HepG2 (cell line): ENCODE data around the gene ELP5. TPM values are rescaled to one million over a fixed set of nuclear protein-coding genes. Genes with fewer than 3 reads are reported as not detected.

Source experiments
- BRCA1 ChIP-seq: sonication (generic); formaldehyde crosslinking; IDR thresholded peaks from 2 replicates; pipeline ENCODE4 v1.4.0; 2020; ENCODE audit warnings: missing genetic modification reagents
- CENPX ChIP-seq: sonication (generic); formaldehyde crosslinking; IDR thresholded peaks from 2 replicates; pipeline ENCODE4 v1.9.0; 2021; ENCODE audit warnings: mild to moderate bottlenecking, missing genetic modification reagents, moderate library complexity
- HNRNPL ChIP-seq: fragments of 200-400 bp; formaldehyde crosslinking; IDR thresholded peaks from 2 replicates; pipeline ENCODE4 v1.6.1; 2017; ENCODE audit warnings: mild to moderate bottlenecking, low read depth, low read length
- SP4 ChIP-seq: sonication (generic); formaldehyde crosslinking; IDR thresholded peaks from 2 replicates; pipeline ENCODE4 v1.8.1; 2023; ENCODE audit warnings: mild to moderate bottlenecking, missing genetic modification reagents
- SRF ChIP-seq: IDR thresholded peaks from 2 replicates; pipeline ENCODE4 v1.6.1; 2011; ENCODE audit warnings: mild to moderate bottlenecking, low read depth, low read length, moderate library complexity
- polyA plus RNA-seq, 8 experiments: library from polyadenylated mRNA; depleted of rRNA in 3 of 8; stranded (reverse) in 7 of 8; unstranded in 1 of 8; fragments of >200 nt; fragmentation: Illumina TruSeq in 4 of 8; extraction: Trizol in 4 of 8; gene quantifications; 2 replicates each; pipeline versions ENCODE4 v1.2.1 to v1.2.3, GENCODE V29; 2011 to 2016; ENCODE audit warnings: low read depth in 4 of 8, missing spikeins in 1 of 8, mixed read lengths in 1 of 8; ENCODE audit not compliant: insufficient read depth in 1 of 8
- total RNA-seq, 5 experiments: library from RNA; depleted of rRNA; stranded (reverse); fragments of >200 nt; fragmentation: Illumina TruSeq; extraction: Trizol; gene quantifications; 2 replicates each; pipeline ENCODE4 v1.2.3, GENCODE V29; 2016; ENCODE audit warnings: low read depth in 1 of 5
- TF ChIP-seq, protein P1 (sequence below): sonication (generic); formaldehyde crosslinking; IDR thresholded peaks from 2 replicates; pipeline ENCODE4 v1.4.0; 2020; ENCODE audit warnings: mild to moderate bottlenecking, missing genetic modification reagents
- TF ChIP-seq, protein P2 (sequence below): sonication (generic); formaldehyde crosslinking; IDR thresholded peaks from 2 replicates; pipeline ENCODE4 v1.4.0; 2020; ENCODE audit warnings: missing genetic modification reagents, mild to moderate bottlenecking, borderline replicate concordance
- TF ChIP-seq, protein P3 (sequence below): sonication (generic); formaldehyde crosslinking; IDR thresholded peaks from 2 replicates; pipeline ENCODE4 v1.4.0; 2020; ENCODE audit warnings: mild to moderate bottlenecking, missing genetic modification reagents
- TF ChIP-seq, protein P4 (sequence below): sonication (generic); formaldehyde crosslinking; IDR thresholded peaks from 2 replicates; pipeline ENCODE4 v1.4.0; 2020; ENCODE audit warnings: mild to moderate bottlenecking, missing genetic modification reagents, borderline replicate concordance
- TF ChIP-seq, protein P5 (sequence below): sonication (generic); formaldehyde crosslinking; IDR thresholded peaks from 2 replicates; pipeline ENCODE4 v1.8.1; 2023; ENCODE audit warnings: mild to moderate bottlenecking, inconsistent platforms, moderate library complexity, missing genetic modification reagents, borderline replicate concordance

The ELP5 gene
- total and polyA plus RNA-seq, 2 of the 13 experiments (the other 11 are each of a cell fraction or from before 2014, with no cell fraction given): 67.6 to 69.8 TPM

DNA sequence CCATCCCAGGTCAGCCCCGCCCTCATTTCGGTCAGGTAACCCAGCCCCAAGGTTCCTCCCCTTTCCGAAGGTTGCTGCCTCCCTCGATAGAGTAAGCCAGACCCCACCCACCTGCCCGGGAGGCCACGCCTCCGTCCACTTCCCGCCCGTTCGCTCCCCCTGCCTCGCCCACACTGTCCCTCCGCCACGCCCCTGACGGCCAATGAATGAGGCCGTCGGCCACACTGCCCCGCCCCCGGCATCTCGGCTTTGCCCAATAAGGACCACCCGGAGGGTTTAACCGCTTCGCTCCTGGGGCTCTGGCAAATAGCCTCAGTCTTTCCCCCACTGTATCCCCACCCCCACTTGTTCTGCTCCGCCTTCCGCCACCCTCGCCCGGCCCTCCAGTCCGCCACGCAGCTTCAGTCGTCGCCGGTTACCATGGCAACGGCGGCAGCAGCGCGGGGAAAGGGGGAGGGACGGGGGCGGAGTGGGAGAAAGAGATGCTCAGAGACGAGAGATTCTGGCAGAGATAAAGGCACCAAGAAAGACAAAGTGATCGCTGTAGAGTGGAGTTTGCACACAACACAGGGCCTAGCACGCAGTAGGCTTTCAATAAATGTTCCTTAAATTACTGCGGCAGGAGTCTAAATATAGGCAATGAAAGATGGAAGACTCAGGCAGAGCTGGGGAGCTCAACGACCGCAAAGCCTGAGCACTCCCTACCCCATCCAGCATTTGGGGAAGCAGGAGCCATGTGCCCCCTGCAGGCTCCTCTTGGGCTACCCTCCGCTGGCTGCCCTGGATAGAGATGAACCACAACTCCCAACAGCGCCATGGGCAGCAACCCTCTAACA lies 37.5 kb upstream of the ELP5 start (continued):
- TF ChIP-seq, protein P1, sequence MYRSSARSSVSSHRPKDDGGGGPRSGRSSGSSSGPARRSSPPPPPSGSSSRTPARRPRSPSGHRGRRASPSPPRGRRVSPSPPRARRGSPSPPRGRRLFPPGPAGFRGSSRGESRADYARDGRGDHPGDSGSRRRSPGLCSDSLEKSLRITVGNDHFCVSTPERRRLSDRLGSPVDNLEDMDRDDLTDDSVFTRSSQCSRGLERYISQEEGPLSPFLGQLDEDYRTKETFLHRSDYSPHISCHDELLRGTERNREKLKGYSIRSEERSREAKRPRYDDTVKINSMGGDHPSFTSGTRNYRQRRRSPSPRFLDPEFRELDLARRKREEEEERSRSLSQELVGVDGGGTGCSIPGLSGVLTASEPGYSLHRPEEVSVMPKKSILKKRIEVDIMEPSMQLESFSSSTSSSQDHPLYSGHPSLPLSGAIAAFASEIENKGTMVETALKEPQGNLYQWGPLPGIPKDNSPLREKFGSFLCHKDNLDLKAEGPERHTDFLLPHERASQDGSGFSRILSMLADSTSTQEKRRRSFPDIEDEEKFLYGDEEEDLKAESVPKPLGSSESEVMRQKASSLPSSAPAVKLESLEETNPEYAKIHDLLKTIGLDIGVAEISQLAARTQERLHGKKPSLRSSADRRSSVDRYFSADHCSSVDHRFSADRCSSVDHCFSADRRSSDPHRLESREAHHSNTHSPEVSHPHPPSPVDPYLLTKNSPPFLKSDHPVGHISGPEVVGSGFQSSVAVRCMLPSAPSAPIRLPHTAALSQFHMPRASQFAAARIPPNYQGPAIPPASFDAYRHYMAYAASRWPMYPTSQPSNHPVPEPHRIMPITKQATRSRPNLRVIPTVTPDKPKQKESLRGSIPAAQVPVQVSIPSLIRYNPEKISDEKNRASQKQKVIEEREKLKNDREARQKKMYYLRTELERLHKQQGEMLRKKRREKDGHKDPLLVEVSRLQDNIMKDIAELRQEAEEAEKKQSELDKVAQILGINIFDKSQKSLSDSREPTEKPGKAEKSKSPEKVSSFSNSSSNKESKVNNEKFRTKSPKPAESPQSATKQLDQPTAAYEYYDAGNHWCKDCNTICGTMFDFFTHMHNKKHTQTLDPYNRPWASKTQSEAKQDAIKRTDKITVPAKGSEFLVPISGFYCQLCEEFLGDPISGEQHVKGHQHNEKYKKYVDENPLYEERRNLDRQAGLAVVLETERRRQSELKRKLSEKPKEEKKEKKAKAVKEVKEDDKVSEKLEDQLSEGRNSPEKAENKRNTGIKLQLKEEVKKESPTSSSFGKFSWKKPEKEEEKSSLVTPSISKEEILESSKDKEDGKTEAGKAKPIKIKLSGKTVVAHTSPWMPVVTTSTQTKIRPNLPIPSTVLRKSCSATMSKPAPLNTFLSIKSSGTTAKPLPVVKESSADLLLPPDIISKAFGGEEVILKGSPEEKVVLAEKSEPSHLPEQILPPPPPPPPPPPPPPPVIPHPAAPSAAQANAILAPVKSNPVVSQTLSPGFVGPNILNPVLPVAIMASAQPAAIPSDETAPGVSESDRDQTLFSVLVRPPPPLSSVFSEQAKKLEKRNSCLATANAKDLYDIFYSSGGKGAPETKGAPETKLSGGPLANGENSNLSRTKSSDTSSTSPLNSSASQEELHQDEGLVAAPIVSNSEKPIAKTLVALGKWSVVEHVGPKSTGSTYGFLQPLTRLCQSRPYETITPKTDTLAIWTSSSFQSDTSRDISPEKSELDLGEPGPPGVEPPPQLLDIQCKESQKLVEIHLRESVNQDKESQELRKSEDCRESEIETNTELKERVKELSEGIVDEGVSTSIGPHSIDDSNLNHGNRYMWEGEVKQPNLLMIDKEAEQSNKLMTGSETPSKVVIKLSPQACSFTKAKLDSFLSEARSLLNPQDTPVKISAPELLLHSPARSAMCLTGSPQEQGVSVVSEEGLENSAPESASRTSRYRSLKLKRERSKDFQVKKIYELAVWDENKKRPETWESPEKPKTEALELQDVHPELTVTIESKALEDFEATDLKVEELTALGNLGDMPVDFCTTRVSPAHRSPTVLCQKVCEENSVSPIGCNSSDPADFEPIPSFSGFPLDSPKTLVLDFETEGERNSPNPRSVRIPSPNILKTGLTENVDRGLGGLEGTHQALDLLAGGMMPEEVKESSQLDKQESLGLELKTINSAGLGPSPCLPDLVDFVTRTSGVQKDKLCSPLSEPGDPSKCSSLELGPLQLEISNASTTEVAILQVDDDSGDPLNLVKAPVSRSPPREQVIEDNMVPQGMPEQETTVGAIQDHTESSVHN: no peak
- no peak for TF ChIP-seq CENPX (CRISPR knock-in tag)
- TF ChIP-seq, protein P2, sequence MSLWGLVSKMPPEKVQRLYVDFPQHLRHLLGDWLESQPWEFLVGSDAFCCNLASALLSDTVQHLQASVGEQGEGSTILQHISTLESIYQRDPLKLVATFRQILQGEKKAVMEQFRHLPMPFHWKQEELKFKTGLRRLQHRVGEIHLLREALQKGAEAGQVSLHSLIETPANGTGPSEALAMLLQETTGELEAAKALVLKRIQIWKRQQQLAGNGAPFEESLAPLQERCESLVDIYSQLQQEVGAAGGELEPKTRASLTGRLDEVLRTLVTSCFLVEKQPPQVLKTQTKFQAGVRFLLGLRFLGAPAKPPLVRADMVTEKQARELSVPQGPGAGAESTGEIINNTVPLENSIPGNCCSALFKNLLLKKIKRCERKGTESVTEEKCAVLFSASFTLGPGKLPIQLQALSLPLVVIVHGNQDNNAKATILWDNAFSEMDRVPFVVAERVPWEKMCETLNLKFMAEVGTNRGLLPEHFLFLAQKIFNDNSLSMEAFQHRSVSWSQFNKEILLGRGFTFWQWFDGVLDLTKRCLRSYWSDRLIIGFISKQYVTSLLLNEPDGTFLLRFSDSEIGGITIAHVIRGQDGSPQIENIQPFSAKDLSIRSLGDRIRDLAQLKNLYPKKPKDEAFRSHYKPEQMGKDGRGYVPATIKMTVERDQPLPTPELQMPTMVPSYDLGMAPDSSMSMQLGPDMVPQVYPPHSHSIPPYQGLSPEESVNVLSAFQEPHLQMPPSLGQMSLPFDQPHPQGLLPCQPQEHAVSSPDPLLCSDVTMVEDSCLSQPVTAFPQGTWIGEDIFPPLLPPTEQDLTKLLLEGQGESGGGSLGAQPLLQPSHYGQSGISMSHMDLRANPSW (CRISPR knock-in tag): no peak
- no peak for TF ChIP-seq BRCA1 (CRISPR knock-in tag)
- peak; percentile 59 for TF ChIP-seq SRF
- TF ChIP-seq, protein P3, sequence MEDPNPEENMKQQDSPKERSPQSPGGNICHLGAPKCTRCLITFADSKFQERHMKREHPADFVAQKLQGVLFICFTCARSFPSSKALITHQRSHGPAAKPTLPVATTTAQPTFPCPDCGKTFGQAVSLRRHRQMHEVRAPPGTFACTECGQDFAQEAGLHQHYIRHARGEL (CRISPR knock-in tag): no peak
- TF ChIP-seq, protein P4, sequence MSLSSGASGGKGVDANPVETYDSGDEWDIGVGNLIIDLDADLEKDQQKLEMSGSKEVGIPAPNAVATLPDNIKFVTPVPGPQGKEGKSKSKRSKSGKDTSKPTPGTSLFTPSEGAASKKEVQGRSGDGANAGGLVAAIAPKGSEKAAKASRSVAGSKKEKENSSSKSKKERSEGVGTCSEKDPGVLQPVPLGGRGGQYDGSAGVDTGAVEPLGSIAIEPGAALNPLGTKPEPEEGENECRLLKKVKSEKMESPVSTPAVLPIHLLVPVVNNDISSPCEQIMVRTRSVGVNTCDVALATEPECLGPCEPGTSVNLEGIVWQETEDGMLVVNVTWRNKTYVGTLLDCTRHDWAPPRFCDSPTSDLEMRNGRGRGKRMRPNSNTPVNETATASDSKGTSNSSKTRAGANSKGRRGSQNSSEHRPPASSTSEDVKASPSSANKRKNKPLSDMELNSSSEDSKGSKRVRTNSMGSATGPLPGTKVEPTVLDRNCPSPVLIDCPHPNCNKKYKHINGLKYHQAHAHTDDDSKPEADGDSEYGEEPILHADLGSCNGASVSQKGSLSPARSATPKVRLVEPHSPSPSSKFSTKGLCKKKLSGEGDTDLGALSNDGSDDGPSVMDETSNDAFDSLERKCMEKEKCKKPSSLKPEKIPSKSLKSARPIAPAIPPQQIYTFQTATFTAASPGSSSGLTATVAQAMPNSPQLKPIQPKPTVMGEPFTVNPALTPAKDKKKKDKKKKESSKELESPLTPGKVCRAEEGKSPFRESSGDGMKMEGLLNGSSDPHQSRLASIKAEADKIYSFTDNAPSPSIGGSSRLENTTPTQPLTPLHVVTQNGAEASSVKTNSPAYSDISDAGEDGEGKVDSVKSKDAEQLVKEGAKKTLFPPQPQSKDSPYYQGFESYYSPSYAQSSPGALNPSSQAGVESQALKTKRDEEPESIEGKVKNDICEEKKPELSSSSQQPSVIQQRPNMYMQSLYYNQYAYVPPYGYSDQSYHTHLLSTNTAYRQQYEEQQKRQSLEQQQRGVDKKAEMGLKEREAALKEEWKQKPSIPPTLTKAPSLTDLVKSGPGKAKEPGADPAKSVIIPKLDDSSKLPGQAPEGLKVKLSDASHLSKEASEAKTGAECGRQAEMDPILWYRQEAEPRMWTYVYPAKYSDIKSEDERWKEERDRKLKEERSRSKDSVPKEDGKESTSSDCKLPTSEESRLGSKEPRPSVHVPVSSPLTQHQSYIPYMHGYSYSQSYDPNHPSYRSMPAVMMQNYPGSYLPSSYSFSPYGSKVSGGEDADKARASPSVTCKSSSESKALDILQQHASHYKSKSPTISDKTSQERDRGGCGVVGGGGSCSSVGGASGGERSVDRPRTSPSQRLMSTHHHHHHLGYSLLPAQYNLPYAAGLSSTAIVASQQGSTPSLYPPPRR (CRISPR knock-in tag): no peak
- no peak for TF ChIP-seq HNRNPL
- TF ChIP-seq, protein P5, sequence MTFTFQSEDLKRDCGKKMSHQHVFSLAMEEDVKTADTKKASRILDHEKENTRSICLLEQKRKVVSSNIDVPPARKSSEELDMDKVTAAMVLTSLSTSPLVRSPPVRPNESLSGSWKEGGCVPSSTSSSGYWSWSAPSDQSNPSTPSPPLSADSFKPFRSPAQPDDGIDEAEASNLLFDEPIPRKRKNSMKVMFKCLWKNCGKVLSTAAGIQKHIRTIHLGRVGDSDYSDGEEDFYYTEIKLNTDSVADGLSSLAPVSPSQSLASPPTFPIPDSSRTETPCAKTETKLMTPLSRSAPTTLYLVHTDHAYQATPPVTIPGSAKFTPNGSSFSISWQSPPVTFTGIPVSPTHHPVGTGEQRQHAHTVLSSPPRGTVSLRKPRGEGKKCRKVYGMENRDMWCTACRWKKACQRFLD (CRISPR knock-in tag): 0 out of 2 replicates have a peak, but pooled peaks have one; percentile 53
- peak; percentile 96 for TF ChIP-seq SP4
